H9 (cell line): Measurements from ENCODE around the gene ZBTB33. TPM values are rescaled to one million over a fixed set of nuclear protein-coding genes. Genes with fewer than 3 reads are reported as not detected.

Experiments used
- DNase-seq: peaks from one replicate; pipeline ENCODE4 v3.0.0-alpha.2; 2017
- H2AFZ ChIP-seq: one replicate; pipeline ENCODE4 v1.6.1; 2013; ENCODE audit warnings: mild to moderate bottlenecking, low read length, control low read depth, moderate library complexity
- H2AK5ac ChIP-seq: 2 replicates; pipeline ENCODE4 v1.6.1; 2013; ENCODE audit warnings: low read length, control low read depth, mixed read lengths; ENCODE audit not compliant: insufficient read length
- H2BK120ac ChIP-seq: one replicate; pipeline ENCODE4 v1.6.1; 2013; ENCODE audit warnings: low read depth, mild to moderate bottlenecking, low read length, control low read depth, inconsistent platforms; ENCODE audit not compliant: poor library complexity, severe bottlenecking
- H2BK12ac ChIP-seq: 2 replicates; pipeline ENCODE4 v1.6.1; 2013; ENCODE audit warnings: low read length, control low read depth, mixed read lengths, low read depth; ENCODE audit not compliant: insufficient read length
- H2BK15ac ChIP-seq: 2 replicates; pipeline ENCODE4 v1.6.1; 2013; ENCODE audit warnings: low read depth, low read length, control low read depth
- H2BK20ac ChIP-seq: one replicate; pipeline ENCODE4 v1.6.1; 2013; ENCODE audit warnings: low read depth, mild to moderate bottlenecking, low read length, control low read depth, inconsistent platforms; ENCODE audit not compliant: poor library complexity, severe bottlenecking
- H2BK5ac ChIP-seq: 2 replicates; pipeline ENCODE4 v1.6.1; 2013; ENCODE audit warnings: low read length, control low read depth, mixed read lengths; ENCODE audit not compliant: insufficient read length
- H3K14ac ChIP-seq: 2 replicates; pipeline ENCODE4 v1.6.1; 2013; ENCODE audit warnings: low read length, control low read depth; ENCODE audit not compliant: insufficient read depth
- H3K18ac ChIP-seq: 2 replicates; pipeline ENCODE4 v1.6.1; 2013; ENCODE audit warnings: low read depth, mild to moderate bottlenecking, mixed read lengths, low read length, control low read depth; ENCODE audit not compliant: insufficient read length
- H3K23ac ChIP-seq: 2 replicates; pipeline ENCODE4 v1.6.1; 2013; ENCODE audit warnings: low read length, control low read depth, mixed read lengths, low read depth; ENCODE audit not compliant: insufficient read length
- H3K23me2 ChIP-seq: 2 replicates; pipeline ENCODE4 v1.6.1; 2013; ENCODE audit warnings: low read depth, mild to moderate bottlenecking, mixed read lengths, low read length, control low read depth; ENCODE audit not compliant: insufficient read length, poor library complexity, severe bottlenecking
- H3K27ac ChIP-seq: 2 replicates; pipeline ENCODE4 v1.5.1; 2013; ENCODE audit warnings: low read length, control low read depth, mixed read lengths, low read depth; ENCODE audit not compliant: insufficient read length
- H3K27me3 ChIP-seq: 2 replicates; pipeline ENCODE4 v1.6.1; 2013; ENCODE audit warnings: low read length, control low read depth, inconsistent platforms; ENCODE audit not compliant: insufficient read depth
- H3K4ac ChIP-seq: 2 replicates; pipeline ENCODE4 v1.6.1; 2013; ENCODE audit warnings: low read depth, mild to moderate bottlenecking, control low read depth, inconsistent platforms, low read length, moderate library complexity
- H3K4me1 ChIP-seq: 2 replicates; pipeline ENCODE4 v1.6.1; 2013; ENCODE audit warnings: low read length, control low read depth, inconsistent platforms; ENCODE audit not compliant: insufficient read depth
- H3K4me2 ChIP-seq: 2 replicates; pipeline ENCODE4 v1.6.1; 2013; ENCODE audit warnings: low read length, control low read depth, mixed read lengths; ENCODE audit not compliant: insufficient read length, insufficient read depth
- H3K56ac ChIP-seq: 2 replicates; pipeline ENCODE4 v1.6.1; 2013; ENCODE audit warnings: low read depth, mild to moderate bottlenecking, mixed read lengths, low read length, control low read depth; ENCODE audit not compliant: insufficient read length
- H3K79me1 ChIP-seq: 2 replicates; pipeline ENCODE4 v1.6.1; 2013; ENCODE audit warnings: low read depth, mild to moderate bottlenecking, moderate library complexity, low read length, control low read depth, inconsistent platforms; ENCODE audit not compliant: insufficient read depth, poor library complexity, severe bottlenecking
- H3K79me2 ChIP-seq: 2 replicates; pipeline ENCODE4 v1.6.1; 2013; ENCODE audit warnings: low read length, control low read depth, inconsistent platforms; ENCODE audit not compliant: insufficient read depth
- H3K9ac ChIP-seq: 2 replicates; pipeline ENCODE4 v1.6.1; 2013; ENCODE audit warnings: low read length, control low read depth, mixed read lengths; ENCODE audit not compliant: insufficient read length; ENCODE audit errors: extremely low read depth
- H3K9me3 ChIP-seq: one replicate; pipeline ENCODE4 v1.6.1; 2013; ENCODE audit warnings: low read depth, low read length, inconsistent platforms; ENCODE audit not compliant: control insufficient read depth
- H3T11ph ChIP-seq: one replicate; pipeline ENCODE4 v1.6.1; 2013; ENCODE audit warnings: mild to moderate bottlenecking, low read length, control low read depth, inconsistent platforms
- H4K20me1 ChIP-seq: one replicate; pipeline ENCODE4 v1.6.1; 2013; ENCODE audit not compliant: control insufficient read depth, insufficient read length, insufficient read depth
- H4K5ac ChIP-seq: 2 replicates; pipeline ENCODE4 v1.6.1; 2013; ENCODE audit warnings: low read depth, mild to moderate bottlenecking, mixed read lengths, low read length, control low read depth; ENCODE audit not compliant: insufficient read length
- H4K8ac ChIP-seq: replicated peaks from 2 replicates; pipeline ENCODE4 v1.6.1; 2013; ENCODE audit warnings: low read length, control low read depth, mixed read lengths, low read depth; ENCODE audit not compliant: insufficient read length
- H4K91ac ChIP-seq: 2 replicates; pipeline ENCODE4 v1.6.1; 2013; ENCODE audit warnings: low read depth, mild to moderate bottlenecking, moderate library complexity, mixed read lengths, low read length, control low read depth; ENCODE audit not compliant: insufficient read length
- H3K27ac Mint-ChIP-seq, 3 experiments: 2 replicates in 2 of 3; 3 replicates in 1 of 3; pipeline ENCODE4 v1.8.0; 2020 to 2021; ENCODE audit warnings: mixed read lengths in 3 of 3, mild to moderate bottlenecking in 1 of 3, moderate library complexity in 1 of 3
- H3K27me3 Mint-ChIP-seq: 2 replicates; pipeline ENCODE4 v1.8.0; 2021; ENCODE audit warnings: low read depth, mild to moderate bottlenecking, moderate library complexity, mixed read lengths
- H3K36me3 Mint-ChIP-seq, 3 experiments: 2 replicates in 2 of 3; 3 replicates in 1 of 3; pipeline ENCODE4 v1.8.0; 2020 to 2021; ENCODE audit warnings: low read depth in 3 of 3, mixed read lengths in 3 of 3; ENCODE audit not compliant: insufficient read depth in 1 of 3
- H3K4me1 Mint-ChIP-seq, 2 experiments: 2 replicates each; pipeline ENCODE4 v1.8.0; 2020; ENCODE audit warnings: mixed read lengths in 2 of 2
- H3K4me3 Mint-ChIP-seq, 2 experiments: 2 replicates in 1 of 2; 3 replicates in 1 of 2; pipeline ENCODE4 v1.8.0; 2020 to 2021; ENCODE audit warnings: mild to moderate bottlenecking in 2 of 2, mixed read lengths in 2 of 2, moderate library complexity in 1 of 2
- H3K9me3 Mint-ChIP-seq, 2 experiments: 2 replicates in 1 of 2; 3 replicates in 1 of 2; pipeline ENCODE4 v1.8.0; 2020; ENCODE audit warnings: mild to moderate bottlenecking in 2 of 2, mixed read lengths in 2 of 2, moderate library complexity in 1 of 2
- CTCF ChIP-seq: fragments of 200-600 bp; sonication (generic); conservative IDR thresholded peaks from 3 replicates; pipeline ENCODE4 v1.8.0; 2021; ENCODE audit warnings: antibody characterized with exemption, mild to moderate bottlenecking
- WGBS: extraction: QIAGEN DNeasy Blood & Tissue Kit; methylation state at CpG from one replicate; pipeline ENCODE4 v1.1.7; 2013; ENCODE audit warnings: missing lambda C conversion rate, low lambda C conversion rate, mixed read lengths; ENCODE audit not compliant: insufficient read length; ENCODE audit errors: extremely low coverage; 5-methylcytosine and 5-hydroxymethylcytosine counted together
- total RNA-seq: library from RNA; stranded (reverse); gene quantifications from 2 replicates; pipeline ENCODE4 v1.2.1, GENCODE V29; 2021

Gene ZBTB33
- total RNA-seq, 1 experiment from 2014 or later, result 18.7 TPM

- Histone ChIP-seq H3K27ac (no peak overlapping the region), H4K20me1 (no peaks in the 10 kb centered on the region), H2BK15ac (no peak overlapping the region), H3K18ac (no peak overlapping the region), H3T11ph (no peak overlapping the region), H2BK120ac (no peak overlapping the region), H3K23me2 (no peaks in the 10 kb centered on the region), H3K23ac (no peak overlapping the region), H3K4ac (no peak overlapping the region), H2AK5ac (no peak overlapping the region), H2BK5ac (no peak overlapping the region), H2BK12ac (no peak overlapping the region), H3K4me2 (no peak overlapping the region), H2BK20ac (no peak overlapping the region), H2AFZ (no peak overlapping the region), H3K79me2 (no peaks in the 10 kb centered on the region), H4K91ac (no peak overlapping the region), H3K4me1 (no peaks in the 10 kb centered on the region), H3K14ac (no peak overlapping the region), H3K56ac (no peak overlapping the region), H3K79me1 (no peaks in the 10 kb centered on the region), H4K5ac (no peak overlapping the region), H3K9me3 (peaks cover 38% of the 10 kb centered on the region), H3K27me3 (no peaks in the 10 kb centered on the region), H4K8ac (no peak overlapping the region), H3K9ac (no peak overlapping the region)
- WGBS, result no CpG with 5 or more reads among the region's 2 CpGs
- peaks cover 58 to 71% of the 10 kb centered on the region in 2 experiments for H3K9me3 Mint-ChIP-seq
- no peak overlapping the region for H3K27ac Mint-ChIP-seq
- H3K4me1 Mint-ChIP-seq, result peaks cover 0 to 2% of the 10 kb centered on the region in 2 experiments; a peak in 1 of 4 replicates
- DNase-seq, result no peak
- H3K4me3 Mint-ChIP-seq, result no peak overlapping the region
- no peaks in the 10 kb centered on the region; the same call in 1 of the 2 replicates for H3K27me3 Mint-ChIP-seq
- H3K36me3 Mint-ChIP-seq, result no peaks in the 10 kb centered on the region; a peak in 2 of 7 replicates
- TF ChIP-seq CTCF, result no peak
These were observed 42.4 kb downstream of the ZBTB33 start for GRCh38 chrX:120293015-120293414.
